HepG2 (cell line): ENCODE results near the gene PDZK1. TPM values are rescaled to one million over a fixed set of nuclear protein-coding genes. Genes with fewer than 3 reads are reported as not detected.

Experiments
- HOXA9 ChIP-seq: sonication (generic); formaldehyde crosslinking; IDR thresholded peaks from 2 replicates; pipeline ENCODE4 v1.8.1; 2022; ENCODE audit warnings: missing genetic modification reagents, mild to moderate bottlenecking, moderate library complexity, borderline replicate concordance
- SMC3 ChIP-seq: IDR thresholded peaks from 2 replicates; pipeline ENCODE4 v1.6.1; 2011; ENCODE audit warnings: low read length, improper control_type of control experiment
- ZFYVE20 ChIP-seq: sonication (generic); formaldehyde crosslinking; IDR thresholded peaks from 2 replicates; pipeline ENCODE4 v1.8.0; 2023; ENCODE audit warnings: low read depth, mild to moderate bottlenecking, moderate library complexity, missing genetic modification reagents, borderline replicate concordance
- ZNF564 ChIP-seq: sonication (generic); formaldehyde crosslinking; IDR thresholded peaks from 2 replicates; pipeline ENCODE4 v1.8.1; 2023; ENCODE audit warnings: mild to moderate bottlenecking, missing genetic modification reagents
- polyA plus RNA-seq, 8 experiments: library from polyadenylated mRNA; depleted of rRNA in 3 of 8; stranded (reverse) in 7 of 8; unstranded in 1 of 8; fragments of >200 nt; fragmentation: Illumina TruSeq in 4 of 8; extraction: Trizol in 4 of 8; gene quantifications; 2 replicates each; pipeline versions ENCODE4 v1.2.1 to v1.2.3, GENCODE V29; 2011 to 2016; ENCODE audit warnings: low read depth in 4 of 8, missing spikeins in 1 of 8, mixed read lengths in 1 of 8; ENCODE audit not compliant: insufficient read depth in 1 of 8
- total RNA-seq, 5 experiments: library from RNA; depleted of rRNA; stranded (reverse); fragments of >200 nt; fragmentation: Illumina TruSeq; extraction: Trizol; gene quantifications; 2 replicates each; pipeline ENCODE4 v1.2.3, GENCODE V29; 2016; ENCODE audit warnings: low read depth in 1 of 5
- TF ChIP-seq, protein P1 (sequence below): sonication (generic); formaldehyde crosslinking; IDR thresholded peaks from 2 replicates; pipeline ENCODE4 v1.9.0; 2021; ENCODE audit warnings: mild to moderate bottlenecking, missing genetic modification reagents

Gene PDZK1
- total and polyA plus RNA-seq, 2 of the 13 experiments (the other 11 are each of a cell fraction or from before 2014, with no cell fraction given): 16.2 to 46.4 TPM

- TF ChIP-seq, protein P1, sequence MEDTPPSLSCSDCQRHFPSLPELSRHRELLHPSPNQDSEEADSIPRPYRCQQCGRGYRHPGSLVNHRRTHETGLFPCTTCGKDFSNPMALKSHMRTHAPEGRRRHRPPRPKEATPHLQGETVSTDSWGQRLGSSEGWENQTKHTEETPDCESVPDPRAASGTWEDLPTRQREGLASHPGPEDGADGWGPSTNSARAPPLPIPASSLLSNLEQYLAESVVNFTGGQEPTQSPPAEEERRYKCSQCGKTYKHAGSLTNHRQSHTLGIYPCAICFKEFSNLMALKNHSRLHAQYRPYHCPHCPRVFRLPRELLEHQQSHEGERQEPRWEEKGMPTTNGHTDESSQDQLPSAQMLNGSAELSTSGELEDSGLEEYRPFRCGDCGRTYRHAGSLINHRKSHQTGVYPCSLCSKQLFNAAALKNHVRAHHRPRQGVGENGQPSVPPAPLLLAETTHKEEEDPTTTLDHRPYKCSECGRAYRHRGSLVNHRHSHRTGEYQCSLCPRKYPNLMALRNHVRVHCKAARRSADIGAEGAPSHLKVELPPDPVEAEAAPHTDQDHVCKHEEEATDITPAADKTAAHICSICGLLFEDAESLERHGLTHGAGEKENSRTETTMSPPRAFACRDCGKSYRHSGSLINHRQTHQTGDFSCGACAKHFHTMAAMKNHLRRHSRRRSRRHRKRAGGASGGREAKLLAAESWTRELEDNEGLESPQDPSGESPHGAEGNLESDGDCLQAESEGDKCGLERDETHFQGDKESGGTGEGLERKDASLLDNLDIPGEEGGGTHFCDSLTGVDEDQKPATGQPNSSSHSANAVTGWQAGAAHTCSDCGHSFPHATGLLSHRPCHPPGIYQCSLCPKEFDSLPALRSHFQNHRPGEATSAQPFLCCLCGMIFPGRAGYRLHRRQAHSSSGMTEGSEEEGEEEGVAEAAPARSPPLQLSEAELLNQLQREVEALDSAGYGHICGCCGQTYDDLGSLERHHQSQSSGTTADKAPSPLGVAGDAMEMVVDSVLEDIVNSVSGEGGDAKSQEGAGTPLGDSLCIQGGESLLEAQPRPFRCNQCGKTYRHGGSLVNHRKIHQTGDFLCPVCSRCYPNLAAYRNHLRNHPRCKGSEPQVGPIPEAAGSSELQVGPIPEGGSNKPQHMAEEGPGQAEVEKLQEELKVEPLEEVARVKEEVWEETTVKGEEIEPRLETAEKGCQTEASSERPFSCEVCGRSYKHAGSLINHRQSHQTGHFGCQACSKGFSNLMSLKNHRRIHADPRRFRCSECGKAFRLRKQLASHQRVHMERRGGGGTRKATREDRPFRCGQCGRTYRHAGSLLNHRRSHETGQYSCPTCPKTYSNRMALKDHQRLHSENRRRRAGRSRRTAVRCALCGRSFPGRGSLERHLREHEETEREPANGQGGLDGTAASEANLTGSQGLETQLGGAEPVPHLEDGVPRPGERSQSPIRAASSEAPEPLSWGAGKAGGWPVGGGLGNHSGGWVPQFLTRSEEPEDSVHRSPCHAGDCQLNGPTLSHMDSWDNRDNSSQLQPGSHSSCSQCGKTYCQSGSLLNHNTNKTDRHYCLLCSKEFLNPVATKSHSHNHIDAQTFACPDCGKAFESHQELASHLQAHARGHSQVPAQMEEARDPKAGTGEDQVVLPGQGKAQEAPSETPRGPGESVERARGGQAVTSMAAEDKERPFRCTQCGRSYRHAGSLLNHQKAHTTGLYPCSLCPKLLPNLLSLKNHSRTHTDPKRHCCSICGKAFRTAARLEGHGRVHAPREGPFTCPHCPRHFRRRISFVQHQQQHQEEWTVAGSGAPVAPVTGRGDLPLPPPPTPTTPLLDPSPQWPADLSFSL: no peak
- no peak for TF ChIP-seq SMC3
- TF ChIP-seq ZNF564: no peak
- no peak for TF ChIP-seq HOXA9 (CRISPR knock-in tag)
- TF ChIP-seq ZFYVE20 (CRISPR knock-in tag): no peak
- TF ChIP-seq, all 625 proteins: peak for 0
These were observed 11.1 kb downstream of the PDZK1 start (continued) for GRCh38 chr1:145695821-145696629.
